Ovary (tissue), 3 donors: ENCODE results near the gene ANXA5.

Experiments
- POLR2A ChIP-seq: fragments of 450-650 bp; IDR thresholded peaks from one replicate; pipeline ENCODE4 v1.6.1; 2017; ENCODE audit warnings: antibody characterized with exemption, mild to moderate bottlenecking, moderate library complexity
- TF ChIP-seq, protein P1 (sequence below), 3 donors: fragments of 450-650 bp in 2 of 3; fragments of 200-600 bp in 1 of 3; IDR thresholded peaks; one replicate each; pipeline versions ENCODE4 v1.5.1 to v1.8.0; 2016 to 2022; ENCODE audit warnings: antibody characterized with exemption in 3 of 3, mild to moderate bottlenecking in 1 of 3
- donor health status: DM: no; HTN: no; CAD: no.

DNA sequence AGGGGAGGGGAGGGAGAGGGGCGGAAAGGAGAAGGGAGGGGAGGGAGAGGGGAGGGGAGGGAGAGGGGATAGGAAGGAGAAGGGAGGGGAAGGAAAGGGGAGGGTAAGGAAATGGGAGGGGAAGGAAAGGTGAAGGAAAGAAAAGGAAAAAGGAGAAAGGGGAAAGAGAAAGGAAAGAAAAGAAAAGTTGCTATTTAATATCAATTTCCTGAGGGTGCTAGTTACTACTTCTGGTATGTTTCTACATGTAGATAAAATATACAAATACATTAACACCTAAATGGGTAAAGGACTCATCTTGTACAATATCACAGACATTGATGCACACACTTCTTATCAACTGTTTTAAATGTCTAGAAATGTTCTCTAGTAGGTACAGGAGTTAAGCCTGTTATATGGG, 22.6 kb downstream of the ANXA5 start:
- TF ChIP-seq, protein P1, sequence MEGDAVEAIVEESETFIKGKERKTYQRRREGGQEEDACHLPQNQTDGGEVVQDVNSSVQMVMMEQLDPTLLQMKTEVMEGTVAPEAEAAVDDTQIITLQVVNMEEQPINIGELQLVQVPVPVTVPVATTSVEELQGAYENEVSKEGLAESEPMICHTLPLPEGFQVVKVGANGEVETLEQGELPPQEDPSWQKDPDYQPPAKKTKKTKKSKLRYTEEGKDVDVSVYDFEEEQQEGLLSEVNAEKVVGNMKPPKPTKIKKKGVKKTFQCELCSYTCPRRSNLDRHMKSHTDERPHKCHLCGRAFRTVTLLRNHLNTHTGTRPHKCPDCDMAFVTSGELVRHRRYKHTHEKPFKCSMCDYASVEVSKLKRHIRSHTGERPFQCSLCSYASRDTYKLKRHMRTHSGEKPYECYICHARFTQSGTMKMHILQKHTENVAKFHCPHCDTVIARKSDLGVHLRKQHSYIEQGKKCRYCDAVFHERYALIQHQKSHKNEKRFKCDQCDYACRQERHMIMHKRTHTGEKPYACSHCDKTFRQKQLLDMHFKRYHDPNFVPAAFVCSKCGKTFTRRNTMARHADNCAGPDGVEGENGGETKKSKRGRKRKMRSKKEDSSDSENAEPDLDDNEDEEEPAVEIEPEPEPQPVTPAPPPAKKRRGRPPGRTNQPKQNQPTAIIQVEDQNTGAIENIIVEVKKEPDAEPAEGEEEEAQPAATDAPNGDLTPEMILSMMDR (IDR thresholded peaks at IDR 0.05): no peak
- no peak for TF ChIP-seq POLR2A
